ENCODE data around the gene OR4K14. TPM values are rescaled to one million over a fixed set of nuclear protein-coding genes. Genes with fewer than 3 reads are reported as not detected.
"Not testable (repeated sequence)": the region's sequence is repeated elsewhere in the genome, so short reads cannot be mapped to it uniquely, and the experiment has no call there.

Gene OR4K14, protein sequence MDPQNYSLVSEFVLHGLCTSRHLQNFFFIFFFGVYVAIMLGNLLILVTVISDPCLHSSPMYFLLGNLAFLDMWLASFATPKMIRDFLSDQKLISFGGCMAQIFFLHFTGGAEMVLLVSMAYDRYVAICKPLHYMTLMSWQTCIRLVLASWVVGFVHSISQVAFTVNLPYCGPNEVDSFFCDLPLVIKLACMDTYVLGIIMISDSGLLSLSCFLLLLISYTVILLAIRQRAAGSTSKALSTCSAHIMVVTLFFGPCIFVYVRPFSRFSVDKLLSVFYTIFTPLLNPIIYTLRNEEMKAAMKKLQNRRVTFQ
- polyA plus RNA-seq (ENCODE audit: insufficient read length): not detected

DNA sequence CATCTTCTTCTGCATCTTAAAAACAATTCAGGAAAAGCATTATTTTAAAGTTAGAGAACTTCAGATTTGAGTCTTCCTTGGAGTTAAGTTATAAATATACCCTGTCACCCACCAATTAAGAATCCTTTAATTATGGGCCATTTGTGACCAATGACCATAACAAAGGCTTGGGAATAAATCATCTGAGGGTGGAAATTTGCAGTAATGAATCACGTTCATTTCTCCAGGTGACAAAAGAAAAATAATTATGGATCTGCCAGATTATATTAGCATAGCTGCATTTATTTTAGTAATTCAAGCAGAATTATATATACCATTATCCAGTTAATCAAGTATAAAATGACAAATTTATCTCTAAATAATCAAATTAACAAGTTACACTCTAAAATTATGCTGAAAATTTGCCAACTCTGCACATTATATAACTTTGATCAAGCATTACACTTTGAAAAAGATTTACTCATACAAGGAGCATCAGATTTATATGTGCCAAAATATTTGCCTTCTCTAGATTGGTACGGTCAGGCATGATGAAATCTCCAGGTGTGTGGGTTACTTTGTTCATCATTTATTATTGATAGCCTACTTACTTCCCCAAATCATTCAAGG, at the start of gene OR4K14:
Gene OR4K14 (minus strand): TSS at position 51 of the 609 bp plus-strand sequence. CDS start 4,114 bp downstream, outside the sequence.
- DNase-seq (ENCODE audit: low read depth): no peak

DNA sequence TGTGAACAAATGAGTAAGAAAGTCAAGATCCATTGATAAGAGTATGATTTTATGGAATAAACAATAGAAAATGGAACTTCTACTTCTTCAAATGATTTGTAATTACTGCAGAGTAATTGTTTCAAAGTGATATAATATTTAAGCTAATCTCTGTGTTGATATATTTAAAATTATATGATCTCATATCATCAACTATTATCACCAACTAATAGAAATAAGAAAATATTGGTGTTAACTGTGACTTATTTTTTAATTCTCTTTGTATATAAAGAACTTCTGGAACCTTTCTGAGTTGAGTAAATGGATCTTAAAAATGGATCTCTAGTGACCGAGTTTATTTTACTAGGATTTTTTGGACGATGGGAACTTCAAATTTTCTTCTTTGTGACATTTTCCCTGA, 40.6 kb upstream of the OR4K14 start, which contains the start of gene OR4L1:
Gene OR4L1 (plus strand): TSS at position 301 of the 400 bp plus-strand sequence. CDS start 0 bp downstream, at position 301.
- no peak for DNase-seq (ENCODE audit: low read depth)

DNA sequence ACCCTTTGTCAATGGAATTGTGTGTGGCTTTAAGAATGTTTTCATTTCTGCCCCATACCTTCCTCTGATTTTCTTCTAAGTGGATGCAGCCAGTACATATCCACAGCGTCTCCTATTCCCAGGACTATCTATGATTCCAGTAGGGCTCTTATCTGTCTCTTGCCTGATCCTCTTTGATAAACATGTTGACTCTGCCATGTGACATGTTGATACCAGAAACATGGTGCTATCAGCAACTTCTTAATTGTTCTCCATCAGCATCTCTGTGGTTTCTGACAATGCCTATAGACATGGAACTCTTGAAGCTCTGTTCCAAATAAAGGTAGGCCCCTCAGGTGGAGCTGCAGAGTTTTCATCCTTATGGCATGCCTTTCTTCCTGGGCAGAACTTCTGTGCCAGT, 29.1 kb upstream of the OR4K14 start:
- no peak for DNase-seq (ENCODE audit: low read depth)

DNA sequence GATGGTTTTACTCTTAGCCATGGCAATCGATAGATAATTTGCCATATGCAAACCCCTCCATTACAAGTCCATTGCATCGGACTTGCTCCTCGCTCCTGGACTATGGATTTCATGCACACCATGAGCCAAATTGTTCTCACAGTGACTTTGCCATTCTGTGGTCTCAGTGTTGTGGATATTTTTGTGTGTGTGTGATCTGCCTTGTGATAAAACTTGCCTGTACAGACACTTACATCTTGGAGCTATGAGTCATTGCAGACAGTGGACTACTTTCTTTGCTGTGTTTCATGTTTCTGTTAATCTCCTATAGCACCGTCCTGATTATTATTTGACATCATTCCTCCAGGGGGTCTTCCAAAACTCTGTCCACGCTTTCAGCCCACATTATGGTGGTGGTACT, 25.1 kb upstream of the OR4K14 start:
- DNase-seq (ENCODE audit: low read depth): no peak

DNA sequence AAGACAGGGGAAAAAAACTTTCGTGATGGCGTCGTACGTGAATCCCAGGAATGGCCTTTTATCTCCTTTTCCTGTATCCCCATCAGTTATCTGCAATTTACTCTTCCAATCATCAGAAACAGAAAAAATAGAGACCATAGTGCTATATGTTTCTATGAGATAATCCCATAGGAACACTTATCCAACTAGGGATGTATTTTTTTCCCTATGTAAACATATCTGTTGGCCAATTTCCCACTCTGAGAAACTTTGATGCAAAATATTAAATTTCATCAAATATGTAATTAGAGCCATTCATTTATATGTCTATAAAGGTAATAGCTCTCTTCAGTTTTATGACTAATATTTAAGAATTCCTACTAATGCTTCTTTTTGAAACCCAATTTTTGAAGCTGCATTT, 16.8 kb upstream of the OR4K14 start, which contains the start of gene OR4K13:
Gene OR4K13 (minus strand): TSS at position 101 of the 400 bp plus-strand sequence. CDS start 1,280 bp downstream, outside the sequence.
- no peak for DNase-seq (ENCODE audit: low read depth)

DNA sequence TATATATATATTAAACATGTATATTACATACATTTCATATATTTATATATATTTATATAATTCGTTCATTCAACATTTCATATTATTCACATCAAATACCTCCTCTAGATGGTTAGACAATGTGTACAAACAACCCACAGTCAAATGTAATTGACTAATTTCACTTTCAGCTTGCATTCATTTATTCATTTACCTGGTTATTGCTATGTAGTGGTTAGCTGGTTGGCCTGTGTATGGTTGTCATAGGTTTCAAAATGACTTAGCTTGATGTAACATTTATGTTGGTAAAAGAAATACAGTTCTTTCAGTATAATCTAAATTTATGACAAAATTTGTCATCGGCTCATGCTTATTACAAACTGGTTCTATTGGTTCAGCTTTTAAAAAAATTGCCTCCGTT, 16.3 kb upstream of the OR4K14 start:
- no peak for DNase-seq (ENCODE audit: low read depth)

DNA sequence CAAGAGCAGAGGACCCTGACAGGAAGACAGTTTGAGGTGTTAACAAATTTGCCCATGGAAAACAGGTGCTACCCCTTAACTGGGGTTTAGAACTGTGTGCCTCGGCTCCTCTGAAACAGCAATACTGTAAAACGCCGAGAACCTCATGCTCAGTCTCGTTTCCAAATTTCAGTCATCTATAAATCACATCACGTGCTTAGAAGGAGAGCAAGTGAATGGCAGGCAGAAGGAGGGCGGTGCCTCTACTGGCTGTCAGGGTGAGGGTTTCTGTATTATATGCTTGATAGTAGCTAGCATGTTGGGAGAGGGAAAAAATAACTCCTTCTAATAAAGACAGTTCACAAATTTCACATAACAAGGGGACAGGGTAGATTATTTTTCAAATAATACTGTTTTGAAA, 12.0 kb upstream of the OR4K14 start:
- no peak for DNase-seq (ENCODE audit: low read depth)

DNA sequence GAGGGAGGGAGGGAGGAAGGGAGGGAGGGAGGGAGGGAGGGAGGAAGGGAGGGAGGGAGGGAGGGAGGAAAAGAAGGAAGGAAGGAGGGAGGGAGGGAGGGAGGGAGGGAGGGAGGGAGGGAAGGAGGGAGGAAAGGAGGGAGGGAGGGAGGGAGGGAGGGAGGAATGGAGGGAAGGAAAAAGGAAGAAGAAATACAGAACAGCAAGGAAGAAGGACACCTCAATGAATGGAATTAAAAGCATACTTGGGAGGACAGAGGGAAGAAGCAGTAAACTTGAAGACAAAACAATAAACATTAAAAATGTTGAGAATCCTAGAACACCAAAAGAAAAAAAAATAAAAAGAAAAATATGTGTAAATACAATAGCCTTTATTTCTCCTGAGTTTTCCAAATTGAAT, 11.0 kb downstream of the OR4K14 start:
- no peak for DNase-seq (ENCODE audit: low read depth)

DNA sequence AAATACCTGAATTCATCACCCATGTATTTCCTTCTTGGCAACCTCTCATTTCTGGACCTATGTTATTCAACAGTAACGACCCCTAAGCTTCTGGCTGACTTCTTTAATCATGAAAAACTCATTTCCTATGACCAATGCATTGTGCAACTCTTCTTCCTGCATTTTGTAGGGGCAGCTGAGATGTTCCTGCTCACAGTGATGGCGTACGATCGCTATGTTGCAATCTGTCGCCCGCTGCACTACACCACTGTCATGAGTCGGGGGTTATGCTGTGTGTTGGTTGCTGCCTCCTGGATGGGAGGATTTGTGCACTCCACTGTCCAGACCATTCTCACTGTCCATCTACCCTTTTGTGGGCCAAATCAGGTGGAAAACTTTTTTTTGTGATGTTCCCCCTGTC, 16.8 kb downstream of the OR4K14 start:
- no peak for DNase-seq (ENCODE audit: low read depth)

DNA sequence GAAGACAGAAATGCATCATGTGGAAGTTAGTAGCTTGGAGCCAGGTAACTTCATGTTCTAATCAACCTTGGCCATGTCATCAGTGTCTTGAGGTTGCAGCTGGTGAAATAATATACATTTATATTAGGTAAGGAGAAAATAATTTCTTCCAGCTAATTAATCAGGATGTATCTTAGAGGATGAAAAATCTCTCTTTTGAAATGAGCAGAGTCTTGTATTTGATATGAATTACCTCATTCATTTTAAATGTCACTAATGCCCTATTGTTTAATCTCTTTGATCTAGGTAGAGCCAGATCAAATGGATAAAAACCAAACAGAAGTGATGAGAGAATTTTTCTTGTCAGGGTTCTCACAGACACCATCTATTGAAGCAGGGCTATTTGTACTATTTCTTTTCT, 17.2 kb downstream of the OR4K14 start, which contains the start of gene OR4Q2:
Gene OR4Q2 (plus strand): TSS at position 301 of the 400 bp plus-strand sequence.
- no peak for DNase-seq (ENCODE audit: low read depth)

DNA sequence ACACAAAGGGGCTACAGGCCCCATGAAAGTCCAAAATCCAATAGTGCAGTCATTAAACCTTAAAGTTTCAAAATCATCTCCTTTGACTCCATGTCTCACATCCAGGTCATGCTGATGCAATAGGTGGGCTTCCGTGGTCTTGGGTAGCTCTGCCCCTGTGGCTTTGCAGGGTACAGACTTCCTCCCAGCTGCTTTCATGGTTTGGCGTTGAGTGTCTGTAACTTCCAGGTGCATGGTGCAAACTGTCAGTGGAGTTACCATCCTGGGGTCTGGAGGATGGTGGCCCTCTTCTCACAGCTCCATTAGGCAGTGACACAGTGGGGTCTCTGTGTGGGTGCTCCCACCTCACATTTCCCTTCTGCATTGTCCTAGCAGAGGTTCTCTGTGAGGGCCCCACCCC, 25.7 kb downstream of the OR4K14 start:
- no peak for DNase-seq (ENCODE audit: low read depth)

DNA sequence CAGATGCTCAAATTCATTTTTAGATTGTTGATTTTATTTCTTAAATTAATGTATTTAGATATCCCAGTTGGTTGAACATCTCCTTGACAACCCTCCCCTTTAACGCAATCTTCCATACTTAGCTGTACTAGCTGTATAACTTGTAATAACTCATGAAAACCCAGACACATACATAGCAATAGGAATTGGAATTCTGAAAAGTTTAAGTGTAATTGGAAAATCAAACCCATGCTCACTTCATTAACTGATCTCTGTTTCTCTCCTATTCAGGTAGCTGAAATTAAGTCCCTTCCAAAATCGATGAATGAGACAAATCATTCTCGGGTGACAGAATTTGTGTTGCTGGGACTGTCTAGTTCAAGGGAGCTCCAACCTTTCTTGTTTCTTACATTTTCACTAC, 43.8 kb downstream of the OR4K14 start, which contains the start of gene OR4K15:
Gene OR4K15 (plus strand): TSS at position 301 of the 400 bp plus-strand sequence. CDS start 0 bp downstream, at position 301.
- no peak for DNase-seq (ENCODE audit: low read depth)

DNA sequence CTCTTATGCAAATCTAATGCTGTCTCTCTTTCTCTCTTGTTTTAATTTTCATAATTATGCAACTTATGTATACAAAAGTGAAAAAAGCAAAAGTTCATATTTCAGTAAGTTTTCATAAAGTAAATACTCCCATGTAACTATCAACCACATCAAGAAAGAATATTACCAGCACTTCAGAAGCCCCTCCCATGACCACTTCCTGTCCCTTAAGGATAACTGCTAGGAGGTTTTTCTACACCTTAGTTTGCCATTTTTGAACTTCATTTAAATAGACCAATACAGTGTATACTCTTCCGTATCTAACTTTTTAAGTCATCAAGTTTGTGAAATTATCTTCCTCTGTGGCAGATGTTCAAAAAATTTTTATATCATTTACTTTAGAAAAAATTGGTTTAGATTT, 44.3 kb downstream of the OR4K14 start:
- no peak for DNase-seq (ENCODE audit: low read depth)

DNA sequence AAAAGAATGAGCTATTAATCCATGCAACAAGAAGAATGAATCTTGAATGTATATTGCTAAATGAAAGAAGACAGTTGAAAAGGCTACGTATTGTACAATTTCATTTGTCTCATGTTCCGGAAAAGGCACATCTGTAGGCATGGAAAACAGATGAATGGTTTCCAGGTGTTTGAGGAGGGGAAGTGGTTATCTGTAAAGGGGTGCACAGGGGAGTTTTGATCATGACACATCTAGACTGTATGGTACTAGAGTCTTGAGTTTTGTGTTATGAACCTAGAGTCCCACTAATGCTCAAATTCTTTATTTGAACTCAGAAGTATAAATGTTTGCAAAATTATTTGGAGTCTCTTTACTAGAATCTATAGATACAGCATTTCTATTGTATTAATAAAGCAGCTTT, 49.4 kb downstream of the OR4K14 start:
- not testable (repeated sequence) for DNase-seq (ENCODE audit: low read depth)

Other genes starting within 250 kb of the OR4K14 start
- gene OR4M1, start 245.8 kb downstream of the OR4K14 start, polyA plus RNA-seq (ENCODE audit: insufficient read length): not detected
- not detected for gene OR4N2, start 215.5 kb downstream of the OR4K14 start, polyA plus RNA-seq (ENCODE audit: insufficient read length)
- gene OR4K2, start 144.2 kb downstream of the OR4K14 start, polyA plus RNA-seq (ENCODE audit: insufficient read length): not detected
- not detected for gene OR4K5, start 98.7 kb downstream of the OR4K14 start, polyA plus RNA-seq (ENCODE audit: insufficient read length)
- not detected for gene OR4K1, start 88.4 kb downstream of the OR4K14 start, polyA plus RNA-seq (ENCODE audit: insufficient read length)
- not detected for gene OR4K15, start 43.7 kb downstream of the OR4K14 start, polyA plus RNA-seq (ENCODE audit: insufficient read length)
- not detected for gene OR4Q2, start 17.1 kb downstream of the OR4K14 start, polyA plus RNA-seq (ENCODE audit: insufficient read length)
- 0.03 TPM for gene OR4K13, start 16.7 kb upstream of the OR4K14 start, polyA plus RNA-seq (ENCODE audit: insufficient read length)
- not detected for gene OR4L1, start 40.7 kb upstream of the OR4K14 start, polyA plus RNA-seq (ENCODE audit: insufficient read length)
- 0.03 TPM for gene OR4K17, start 91.4 kb upstream of the OR4K14 start, polyA plus RNA-seq (ENCODE audit: insufficient read length)
- not detected for gene OR4N5, start 119.5 kb upstream of the OR4K14 start, polyA plus RNA-seq (ENCODE audit: insufficient read length)
- 0.04 TPM for gene OR11G2, start 171.6 kb upstream of the OR4K14 start, polyA plus RNA-seq (ENCODE audit: insufficient read length)
- gene OR11H6, start 204.4 kb upstream of the OR4K14 start, polyA plus RNA-seq (ENCODE audit: insufficient read length): not detected
- 0.29 TPM for gene OR11H7, start 209.7 kb upstream of the OR4K14 start, polyA plus RNA-seq (ENCODE audit: insufficient read length)
- gene OR11H4, start 220.0 kb upstream of the OR4K14 start, polyA plus RNA-seq (ENCODE audit: insufficient read length): not detected